ENCODE results near the gene EHMT1. TPM values are rescaled to one million over a fixed set of nuclear protein-coding genes. Genes with fewer than 3 reads are reported as not detected.

EHMT1 gene
- total RNA-seq, 4 donors from 2014 or later, result 96.4 to 136 (median 118) TPM

GRCh38 chr9:137832830-137833590 is 214.2 kb downstream of the EHMT1 start:
- H3K36me3 ChIP-seq, result peaks cover 5 to 94% (median 28%) of the 10 kb centered on the region in 3 donors
- no peaks in the 10 kb centered on the region for H3K27me3 ChIP-seq
- H3K27ac ChIP-seq, result no peak overlapping the region
- no peaks in the 10 kb centered on the region for H3K9me3 ChIP-seq
- TF ChIP-seq EP300 (IDR thresholded peaks at IDR 0.05) (no peak), POLR2A (IDR thresholded peaks at IDR 0.05) (no peak), CTCF (IDR thresholded peaks at IDR 0.05) (no peak)
- WGBS, 2 donors, result 94 to 95% methylated on average over 33 to 42 of the region's 44 CpGs
- no peaks in the 10 kb centered on the region for H3K4me1 ChIP-seq
- no peak for DNase-seq (ENCODE audit: low spot score in 2 of 2)
- no peak overlapping the region for H3K4me3 ChIP-seq

GRCh38 chr9:137833721-137834613 is 215.2 kb downstream of the EHMT1 start:
- no peak for DNase-seq (ENCODE audit: low spot score in 2 of 2)
- no peaks in the 10 kb centered on the region for H3K9me3 ChIP-seq
- peaks cover 5 to 92% (median 28%) of the 10 kb centered on the region in 3 donors for H3K36me3 ChIP-seq
- WGBS, 2 donors, result 95 to 97% methylated on average over 66 to 72 of the region's 73 CpGs
- no peak overlapping the region for H3K4me3 ChIP-seq
- no peak overlapping the region for H3K27ac ChIP-seq
- no peaks in the 10 kb centered on the region for H3K4me1 ChIP-seq
- no peaks in the 10 kb centered on the region for H3K27me3 ChIP-seq
- no peak for TF ChIP-seq CTCF (IDR thresholded peaks at IDR 0.05)

GRCh38 chr9:137834846-137835546 is 216.2 kb downstream of the EHMT1 start:
- peaks cover 0 to 4% (median 0%) of the 10 kb centered on the region in 4 donors for H3K9me3 ChIP-seq
- no peak overlapping the region for H3K27ac ChIP-seq
- DNase-seq (ENCODE audit: low spot score in 2 of 2), result no peak
- no peaks in the 10 kb centered on the region for H3K4me1 ChIP-seq
- H3K27me3 ChIP-seq, result no peaks in the 10 kb centered on the region
- no peak overlapping the region for H3K4me3 ChIP-seq
- TF ChIP-seq EP300 (IDR thresholded peaks at IDR 0.05) (no peak), CTCF (IDR thresholded peaks at IDR 0.05) (no peak), POLR2A (IDR thresholded peaks at IDR 0.05) (no peak)
- WGBS, 2 donors, result 96% methylated on average over 32 to 63 of the region's 66 CpGs
- peaks cover 5 to 84% (median 28%) of the 10 kb centered on the region in 3 donors for H3K36me3 ChIP-seq

GRCh38 chr9:137836151-137836830 is 217.5 kb downstream of the EHMT1 start:
- H3K27ac ChIP-seq, result no peak overlapping the region
- H3K36me3 ChIP-seq, result peaks cover 5 to 75% (median 28%) of the 10 kb centered on the region in 3 donors
- H3K9me3 ChIP-seq, result peaks cover 0 to 13% (median 0%) of the 10 kb centered on the region in 4 donors
- WGBS, 2 donors, result 88 to 93% methylated on average over 26 to 28 of the region's 28 CpGs
- no peak for DNase-seq (ENCODE audit: low spot score in 2 of 2)
- no peak overlapping the region for H3K4me3 ChIP-seq
- H3K27me3 ChIP-seq, result no peaks in the 10 kb centered on the region
- TF ChIP-seq EP300 (IDR thresholded peaks at IDR 0.05) (no peak), POLR2A (IDR thresholded peaks at IDR 0.05) (no peak), CTCF (IDR thresholded peaks at IDR 0.05) (no peak)
- no peaks in the 10 kb centered on the region for H3K4me1 ChIP-seq
